HG03342 (cell line): ENCODE measurements around the gene HMGB1.

Experiments
- ATAC-seq: cut with Tn5 transposase; IDR thresholded peaks from one replicate; pipeline ENCODE4 v1.9.1; 2021; ENCODE audit warnings: mild to moderate bottlenecking, moderate library complexity; ENCODE audit not compliant: unreplicated experiment

HMGB1 gene

DNA sequence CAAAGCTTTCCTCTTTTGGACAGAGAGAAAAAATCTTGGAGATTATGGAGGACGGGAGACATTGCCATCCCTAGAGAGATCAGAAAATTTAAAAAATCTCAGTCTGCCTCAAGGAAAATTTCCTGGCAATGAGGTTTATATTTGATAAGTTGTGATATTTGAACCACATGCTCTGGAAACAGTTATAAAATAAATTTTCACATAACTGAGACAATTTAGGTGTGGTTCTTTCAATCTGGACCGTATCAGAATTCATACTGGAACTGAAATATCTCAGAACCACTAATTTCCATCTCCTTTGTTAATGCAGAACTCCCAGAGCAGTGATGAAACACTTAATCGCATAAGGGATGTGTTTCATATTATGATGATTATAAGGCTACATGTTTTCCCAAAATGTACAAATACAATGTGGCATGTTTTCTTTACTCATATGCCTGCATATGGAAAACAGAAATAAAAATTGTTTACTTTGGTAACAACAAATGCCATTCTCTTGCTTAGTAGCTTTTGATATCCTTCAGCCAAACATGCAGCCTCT, 29.8 kb downstream of the HMGB1 start:
- ATAC-seq, result no peak

GRCh38 chr13:30431269-30431940, 34.3 kb downstream of the HMGB1 start:
- no peak for ATAC-seq

DNA sequence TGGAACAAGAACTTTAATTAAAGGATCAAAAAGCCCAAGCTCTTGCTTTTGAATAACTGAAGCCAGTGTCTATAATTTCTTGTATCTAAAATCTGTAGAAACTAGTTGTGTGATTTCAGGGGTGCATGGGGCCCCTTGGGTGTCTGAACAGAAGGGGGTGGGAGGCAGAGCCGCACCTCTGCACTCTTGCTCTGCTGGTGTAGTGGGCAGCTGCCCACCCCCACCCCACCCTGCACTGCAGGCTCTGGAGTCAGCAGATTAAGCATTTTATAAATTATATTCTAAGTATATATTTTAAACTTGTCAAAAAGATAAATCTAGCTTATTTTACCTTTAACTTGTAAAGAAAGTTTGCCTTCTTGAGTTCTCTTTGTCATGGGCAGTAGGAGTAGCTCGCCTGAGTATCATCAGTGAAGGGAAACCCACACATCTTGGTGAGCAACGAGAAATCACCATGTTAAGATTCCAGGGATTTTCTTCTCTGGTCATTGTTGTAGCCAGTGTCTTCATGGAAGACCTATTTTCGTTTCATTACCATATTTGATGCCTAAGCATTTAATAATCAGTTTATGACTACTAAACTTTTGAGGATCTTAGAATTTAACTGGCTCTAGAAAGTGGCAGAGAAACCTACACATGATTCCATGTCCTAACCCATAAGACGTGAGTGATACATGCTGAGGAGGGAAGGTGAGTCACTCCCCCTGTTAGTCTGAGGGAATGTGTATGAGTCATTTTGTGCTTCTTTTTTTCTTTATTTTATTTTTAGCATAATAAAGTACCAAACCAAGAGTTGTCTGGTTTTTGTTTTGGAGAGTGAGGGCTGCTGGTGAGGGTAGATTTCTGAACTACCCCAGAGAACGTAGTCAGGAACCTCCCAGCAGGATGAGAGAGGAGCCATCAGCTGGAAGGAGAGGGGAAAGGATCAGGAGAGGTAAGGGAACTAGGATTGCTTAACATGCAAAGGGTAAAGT, 35.7 kb downstream of the HMGB1 start:
- peak; percentile 54 for ATAC-seq

GRCh38 chr13:30429235-30429634, 36.5 kb downstream of the HMGB1 start:
- ATAC-seq, result no peak

GRCh38 chr13:30423891-30424290, 41.8 kb downstream of the HMGB1 start:
- no peak for ATAC-seq

DNA sequence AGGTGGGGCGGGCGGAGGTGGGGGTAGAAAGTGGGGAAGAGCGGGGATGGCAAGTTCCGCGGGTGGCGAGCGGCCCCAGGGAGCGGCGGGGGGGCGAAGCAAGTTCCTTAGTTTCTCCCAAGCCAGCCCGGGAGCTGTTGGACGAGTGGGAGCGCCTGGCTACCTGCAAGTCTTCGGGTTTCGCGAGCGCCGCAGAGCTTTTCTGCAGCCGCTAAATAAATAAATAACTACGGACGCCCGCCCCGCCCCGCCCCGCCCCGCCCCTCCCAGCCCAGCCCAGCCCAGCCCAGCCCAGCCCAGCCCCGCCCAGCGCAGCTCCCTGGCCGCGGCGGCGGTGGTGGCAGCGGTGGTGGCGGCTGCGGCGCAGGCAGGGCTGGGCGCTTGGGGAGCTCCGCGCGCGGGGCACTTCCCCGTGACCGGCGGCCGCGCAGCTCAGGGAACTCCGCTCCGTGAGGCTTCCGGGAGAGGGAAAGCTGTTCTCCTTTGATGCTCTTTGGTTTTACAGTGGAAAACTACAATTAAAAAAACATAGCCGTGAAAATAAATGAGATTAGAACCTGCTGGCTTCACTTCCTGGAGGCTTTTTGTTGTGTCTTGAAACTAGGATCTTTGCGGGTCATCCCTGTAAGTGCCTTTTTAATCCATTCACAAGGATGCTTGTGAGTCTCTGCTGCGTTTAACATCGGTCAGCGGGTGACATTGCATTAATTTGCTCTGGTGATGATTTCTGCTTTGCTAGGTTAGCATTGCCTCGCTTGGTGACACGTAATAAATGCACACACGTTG, 43.5 kb downstream of the HMGB1 start, which contains the start of gene UBE2L5:
Gene UBE2L5 (plus strand): TSS at position 440 of the 786 bp plus-strand sequence. CDS start 5,498 bp downstream, outside the sequence.
- ATAC-seq, result peak; percentile 71

GRCh38 chr13:30421093-30422053, 44.4 kb downstream of the HMGB1 start:
- peak; percentile 47 for ATAC-seq

GRCh38 chr13:30418717-30419459, 46.8 kb downstream of the HMGB1 start:
- no peak for ATAC-seq

DNA sequence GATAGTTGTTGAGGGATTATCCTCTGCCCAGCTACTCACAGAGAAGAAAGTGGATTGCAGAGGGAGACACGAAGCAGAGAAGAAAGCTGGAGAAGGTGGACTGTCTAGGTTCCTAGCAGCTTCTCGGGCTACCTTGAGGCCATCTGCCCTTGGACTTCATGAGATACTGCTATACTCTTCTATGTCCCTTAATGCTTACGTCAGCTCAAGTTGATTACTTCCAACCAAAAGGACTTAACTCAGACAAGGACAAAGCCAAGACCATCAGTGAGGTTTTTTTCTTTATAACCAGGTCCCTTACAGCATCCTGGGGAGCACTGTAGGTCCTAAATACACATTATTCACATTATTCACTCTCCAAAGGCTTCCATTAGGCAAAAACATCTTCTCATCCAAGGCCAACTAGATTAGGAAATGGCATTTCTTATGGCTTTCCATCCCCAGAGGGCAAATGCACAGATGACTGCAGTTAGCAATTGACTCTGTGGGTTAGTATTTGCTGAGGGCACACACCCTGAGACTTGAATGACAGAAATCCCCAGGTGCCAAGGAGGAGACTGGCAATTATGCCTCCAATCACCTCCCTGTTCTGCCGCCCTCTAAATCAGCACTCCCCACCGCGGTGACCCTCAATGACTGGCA, 47.5 kb downstream of the HMGB1 start:
- ATAC-seq, result no peak

DNA sequence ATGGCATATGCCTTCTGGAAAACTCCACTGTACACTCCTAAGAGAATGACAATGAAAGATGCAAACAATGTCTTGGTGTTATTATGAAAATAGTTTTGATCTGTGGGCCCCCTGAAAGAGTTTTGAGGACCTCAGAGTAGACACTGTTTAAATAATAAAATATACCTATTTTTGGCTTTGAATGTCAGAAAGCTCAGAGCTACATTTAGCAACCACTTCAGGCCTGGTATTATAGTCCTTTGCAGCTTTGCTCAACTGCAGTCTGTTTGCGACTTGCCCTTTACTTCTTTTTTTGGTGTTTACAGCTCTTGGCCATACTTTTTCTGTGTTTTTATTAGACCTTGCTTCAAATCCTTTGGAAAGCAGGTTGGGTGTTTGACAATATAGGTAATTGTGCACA, 49.3 kb downstream of the HMGB1 start:
- no peak for ATAC-seq

DNA sequence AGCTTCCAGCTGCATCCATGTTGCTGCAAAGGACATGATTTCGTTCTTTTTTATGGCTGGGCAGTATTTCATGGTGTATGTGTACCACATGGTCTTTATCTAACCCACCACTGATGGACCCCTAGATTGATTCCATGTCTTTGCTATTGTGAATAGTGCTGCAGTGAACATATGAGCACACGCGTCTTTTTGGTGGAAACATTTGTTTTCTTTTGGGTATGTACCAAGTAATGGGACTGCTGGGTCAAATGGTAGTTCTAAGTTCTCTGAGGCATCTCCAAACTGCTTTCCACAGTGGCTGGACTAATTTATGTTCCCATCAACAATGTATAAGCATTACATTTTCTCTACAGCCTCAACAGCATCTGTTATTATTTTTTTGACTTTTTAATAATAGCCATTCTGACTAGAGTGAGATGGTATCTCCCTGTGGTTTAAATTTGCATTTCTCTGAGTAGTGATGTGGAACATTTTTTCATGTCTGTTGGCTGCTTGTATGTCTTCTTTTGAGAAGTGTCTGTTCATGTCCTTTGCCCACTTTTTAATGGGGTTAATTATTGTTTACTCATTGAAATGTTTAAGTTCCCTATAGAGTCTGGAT, 50.2 kb downstream of the HMGB1 start:
- peak; percentile 71 for ATAC-seq

DNA sequence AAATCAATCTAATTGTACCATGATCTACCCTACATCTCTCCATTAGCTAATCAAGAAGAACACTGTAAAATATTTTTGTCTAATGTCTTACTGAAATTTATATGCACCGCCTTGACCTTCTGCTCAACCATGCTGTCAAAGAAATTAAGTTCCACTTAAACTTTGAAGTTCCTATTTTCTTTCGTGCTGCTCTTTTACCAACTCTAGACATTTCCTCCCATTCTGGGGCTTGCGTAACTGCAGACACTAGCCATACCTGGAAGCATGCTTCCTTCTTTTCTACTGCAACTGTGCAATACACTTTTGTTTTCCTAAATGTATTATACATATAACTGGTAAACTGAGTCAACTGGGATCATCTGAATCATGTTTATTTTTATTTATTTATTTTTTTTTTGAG, 51.9 kb downstream of the HMGB1 start:
- ATAC-seq, result no peak

DNA sequence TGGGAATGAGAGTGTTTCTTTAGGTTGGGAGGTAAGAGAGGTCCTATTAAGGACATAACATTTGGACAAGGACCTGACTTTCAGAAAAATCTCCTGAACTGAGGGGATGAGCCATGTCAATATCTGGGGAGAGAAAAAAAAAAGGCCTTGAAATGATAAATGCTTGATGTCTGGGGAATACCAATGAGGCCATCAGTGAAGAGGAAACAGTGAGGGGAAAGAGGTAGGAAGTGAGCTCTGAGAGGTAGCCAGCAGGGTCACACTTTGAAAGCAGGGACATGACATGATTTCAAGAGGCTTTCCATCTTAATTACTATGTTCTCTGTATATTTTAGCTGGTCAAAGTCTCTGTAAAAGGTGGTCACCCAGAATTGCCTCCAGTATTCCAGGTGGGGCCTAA, 53.4 kb downstream of the HMGB1 start:
- no peak for ATAC-seq

- no peak for ATAC-seq
Measured at GRCh38 chr13:30410705-30411125, 55.0 kb downstream of the HMGB1 start.

- ATAC-seq, result no peak
Measured at GRCh38 chr13:30409886-30410704, 55.6 kb downstream of the HMGB1 start.

GRCh38 chr13:30408319-30409101, 57.2 kb downstream of the HMGB1 start:
- peak; percentile 90 for ATAC-seq
